Smooth muscle cell (in vitro differentiated cells): ENCODE measurements around the gene ATP8B3. TPM values are rescaled to one million over a fixed set of nuclear protein-coding genes. Genes with fewer than 3 reads are reported as not detected.

Experiments
- DNase-seq: peaks from one replicate; lab custom pipeline; 2025; ENCODE audit not compliant: unreplicated experiment; lab: John Stamatoyannopoulos, UW
- H2AFZ ChIP-seq: fragments of 200-600 bp; sonication (generic); 2 replicates; pipeline ENCODE4 v1.6.0; 2016; ENCODE audit warnings: antibody characterized with exemption, low read depth, mild to moderate bottlenecking
- H3F3A ChIP-seq: fragments of 200-600 bp; sonication (generic); 2 replicates; pipeline ENCODE4 v1.6.0; 2017; ENCODE audit warnings: antibody characterized with exemption, low read depth
- H3K27ac ChIP-seq: fragments of 200-600 bp; sonication (generic); 2 replicates; pipeline ENCODE4 v1.5.1; 2016; ENCODE audit warnings: low read depth, mild to moderate bottlenecking
- H3K27me3 ChIP-seq: fragments of 200-600 bp; sonication (generic); 2 replicates; pipeline ENCODE4 v1.6.1; 2016; ENCODE audit warnings: low read depth, mild to moderate bottlenecking
- H3K36me3 ChIP-seq: fragments of 200-600 bp; sonication (generic); 2 replicates; pipeline ENCODE4 v1.5.1; 2016; ENCODE audit warnings: low read depth
- H3K4me1 ChIP-seq: fragments of 200-600 bp; sonication (generic); 2 replicates; pipeline ENCODE4 v1.5.1; 2016; ENCODE audit warnings: low read depth
- H3K4me2 ChIP-seq: fragments of 200-600 bp; sonication (generic); 2 replicates; pipeline ENCODE4 v1.6.0; 2016; ENCODE audit warnings: mild to moderate bottlenecking
- H3K4me3 ChIP-seq: fragments of 200-600 bp; sonication (generic); 2 replicates; pipeline ENCODE4 v1.5.1; 2016; ENCODE audit warnings: mild to moderate bottlenecking
- H3K79me2 ChIP-seq: fragments of 200-600 bp; sonication (generic); 2 replicates; pipeline ENCODE4 v1.6.0; 2016; ENCODE audit warnings: low read depth, mild to moderate bottlenecking
- H3K9ac ChIP-seq: fragments of 200-600 bp; sonication (generic); 2 replicates; pipeline ENCODE4 v1.6.0; 2016; ENCODE audit warnings: low read depth
- H3K9me3 ChIP-seq: fragments of 200-600 bp; sonication (generic); replicated peaks from 2 replicates; pipeline ENCODE4 v1.5.1; 2016; ENCODE audit warnings: low read depth
- H4K20me1 ChIP-seq: fragments of 200-600 bp; sonication (generic); 2 replicates; pipeline ENCODE4 v1.6.0; 2016; ENCODE audit warnings: low read depth
- WGBS: methylation state at CpG from one replicate; pipeline ENCODE4 v1.1.7; 2016; ENCODE audit warnings: low lambda C conversion rate; 5-methylcytosine and 5-hydroxymethylcytosine counted together
- polyA plus RNA-seq: library from polyadenylated mRNA; unstranded; fragments of >200 nt; fragmentation: Nextera tagmentation; extraction: Ambion mirVana; gene quantifications from 2 replicates; pipeline ENCODE4 v1.2.1, GENCODE V29; 2016
- total RNA-seq: library from RNA; depleted of rRNA; stranded (reverse); fragments of >200 nt; gene quantifications from 2 replicates; pipeline ENCODE4 v1.2.3, GENCODE V29; 2014
- TF ChIP-seq, protein P1 (sequence below): fragments of 200-600 bp; sonication (generic); IDR thresholded peaks from 2 replicates; pipeline ENCODE4 v1.5.1; 2017; ENCODE audit warnings: borderline replicate concordance, mild to moderate bottlenecking, antibody characterized with exemption; ENCODE audit not compliant: insufficient read depth, poor library complexity, severe bottlenecking

The ATP8B3 gene
- total and polyA plus RNA-seq, 2 experiments from 2014 or later = 2.8 to 3.9 TPM

- no peak for DNase-seq
- Histone ChIP-seq H3K4me3 (no peak overlapping the region), H3K79me2 (peaks cover 6% of the 10 kb centered on the region), H3K9ac (no peak overlapping the region), H3K9me3 (no peaks in the 10 kb centered on the region), H2AFZ (no peak overlapping the region), H3F3A (no peaks in the 10 kb centered on the region), H3K27ac (no peak overlapping the region), H3K36me3 (no peaks in the 10 kb centered on the region), H3K4me1 (no peaks in the 10 kb centered on the region), H3K4me2 (no peak overlapping the region), H3K27me3 (no peaks in the 10 kb centered on the region), H4K20me1 (peaks cover 68% of the 10 kb centered on the region)
- TF ChIP-seq, protein P1, sequence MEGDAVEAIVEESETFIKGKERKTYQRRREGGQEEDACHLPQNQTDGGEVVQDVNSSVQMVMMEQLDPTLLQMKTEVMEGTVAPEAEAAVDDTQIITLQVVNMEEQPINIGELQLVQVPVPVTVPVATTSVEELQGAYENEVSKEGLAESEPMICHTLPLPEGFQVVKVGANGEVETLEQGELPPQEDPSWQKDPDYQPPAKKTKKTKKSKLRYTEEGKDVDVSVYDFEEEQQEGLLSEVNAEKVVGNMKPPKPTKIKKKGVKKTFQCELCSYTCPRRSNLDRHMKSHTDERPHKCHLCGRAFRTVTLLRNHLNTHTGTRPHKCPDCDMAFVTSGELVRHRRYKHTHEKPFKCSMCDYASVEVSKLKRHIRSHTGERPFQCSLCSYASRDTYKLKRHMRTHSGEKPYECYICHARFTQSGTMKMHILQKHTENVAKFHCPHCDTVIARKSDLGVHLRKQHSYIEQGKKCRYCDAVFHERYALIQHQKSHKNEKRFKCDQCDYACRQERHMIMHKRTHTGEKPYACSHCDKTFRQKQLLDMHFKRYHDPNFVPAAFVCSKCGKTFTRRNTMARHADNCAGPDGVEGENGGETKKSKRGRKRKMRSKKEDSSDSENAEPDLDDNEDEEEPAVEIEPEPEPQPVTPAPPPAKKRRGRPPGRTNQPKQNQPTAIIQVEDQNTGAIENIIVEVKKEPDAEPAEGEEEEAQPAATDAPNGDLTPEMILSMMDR = no peak
- 97% methylated on average over 41 of the region's 57 CpGs for WGBS
These were observed 16.5 kb upstream of the ATP8B3 start for GRCh38 chr19:1828279-1829238.

DNA sequence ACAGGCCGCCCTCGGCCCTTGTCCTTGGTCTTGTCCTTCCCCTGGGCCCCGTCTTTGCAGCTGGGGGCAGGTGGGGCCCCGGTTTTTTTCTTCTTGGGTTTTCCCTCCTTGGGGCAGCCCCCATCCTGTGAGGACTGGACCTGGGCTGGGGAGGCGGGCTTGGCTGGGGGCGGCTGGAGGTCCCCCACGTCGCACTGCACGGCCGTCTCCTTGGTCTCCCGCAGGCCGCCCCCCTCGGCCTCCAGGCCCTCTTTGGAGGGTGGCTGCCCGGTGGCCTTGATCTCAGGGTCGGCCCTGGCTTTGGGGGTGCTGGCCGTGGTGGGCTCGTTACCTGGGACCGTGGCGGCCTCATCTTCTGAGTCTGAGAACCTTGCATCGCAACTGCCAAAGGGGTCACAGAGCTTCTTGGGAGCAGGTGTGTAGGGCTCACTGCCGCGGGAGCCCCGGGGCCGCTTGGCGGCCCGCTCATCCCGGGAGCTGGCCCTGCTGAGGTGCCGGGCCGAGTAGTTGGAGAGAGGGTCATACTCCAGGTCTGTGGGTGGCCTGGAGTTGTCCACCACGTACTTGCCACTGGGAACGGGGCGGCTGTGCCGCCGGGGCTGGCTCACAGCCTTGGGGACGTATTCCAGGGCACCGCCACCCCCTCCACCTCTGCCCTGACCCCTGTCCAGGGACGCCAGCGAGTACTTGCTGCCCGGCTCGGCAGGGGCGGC is 15.6 kb upstream of the ATP8B3 start:
- H3K9me3 ChIP-seq = no peaks in the 10 kb centered on the region
- no peaks in the 10 kb centered on the region for H3K36me3 ChIP-seq
- no peak overlapping the region for H2AFZ ChIP-seq
- no peak overlapping the region for H3K4me3 ChIP-seq
- no peak overlapping the region for H3K27ac ChIP-seq
- TF ChIP-seq, protein P1 = no peak
- H3F3A ChIP-seq = no peaks in the 10 kb centered on the region
- H3K4me1 ChIP-seq = no peaks in the 10 kb centered on the region
- H3K9ac ChIP-seq = no peak overlapping the region
- peaks cover 60% of the 10 kb centered on the region for H4K20me1 ChIP-seq
- 96% methylated on average over 35 of the region's 41 CpGs for WGBS
- H3K79me2 ChIP-seq = peaks cover 4% of the 10 kb centered on the region
- no peak overlapping the region for H3K4me2 ChIP-seq
- no peak for DNase-seq
- no peaks in the 10 kb centered on the region for H3K27me3 ChIP-seq

GRCh38 chr19:1826557-1827521 is 14.8 kb upstream of the ATP8B3 start:
- Histone ChIP-seq H3F3A (no peaks in the 10 kb centered on the region), H3K36me3 (no peaks in the 10 kb centered on the region), H4K20me1 (peaks cover 51% of the 10 kb centered on the region), H3K9ac (no peak overlapping the region), H3K4me3 (peak overlapping the region; percentile 8), H3K27ac (no peak overlapping the region), H3K9me3 (no peaks in the 10 kb centered on the region), H2AFZ (no peak overlapping the region), H3K79me2 (peaks cover 4% of the 10 kb centered on the region), H3K4me2 (no peak overlapping the region), H3K27me3 (no peaks in the 10 kb centered on the region), H3K4me1 (no peaks in the 10 kb centered on the region)
- TF ChIP-seq, protein P1 = no peak
- WGBS = 75% methylated on average over 37 of the region's 63 CpGs
- DNase-seq = no peak
